ENCODE measurements around the gene CADM4.

Gene CADM4

GRCh38 chr19:43624933-43625332 lies 14.7 kb downstream of the CADM4 start:
- no CpG with 5 or more reads among the region's 30 CpGs for WGBS, 2 donors (ENCODE audit: extremely low coverage in 2 of 2, insufficient read length in 2 of 2, insufficient replicate concordance in 1 of 2)

GRCh38 chr19:43623889-43624670 lies 15.6 kb downstream of the CADM4 start:
- Histone ChIP-seq H3K9ac (ENCODE audit: low read depth, low read length, poor library complexity) (no peak overlapping the region), H2BK15ac (ENCODE audit: low read length) (no peak overlapping the region), H3K79me1 (ENCODE audit: low read depth, low read length) (no peaks in the 10 kb centered on the region), H4K8ac (ENCODE audit: low read depth, low read length) (no peak overlapping the region), H2BK12ac (ENCODE audit: low read length) (no peak overlapping the region), H3K4me2 (ENCODE audit: insufficient read depth, low read length, poor library complexity, severe bottlenecking) (no peak overlapping the region), H3K4me1 (ENCODE audit: control insufficient read depth in 2 of 2, insufficient read depth in 1 of 2, low read depth in 1 of 2, low read length in 2 of 2) (peaks cover 3 to 7% of the 10 kb centered on the region in 2 donors), H3K27me3 (ENCODE audit: control insufficient read depth in 3 of 3, insufficient read depth in 3 of 3, low read depth in 1 of 3, low read length in 3 of 3) (no peaks in the 10 kb centered on the region), H2AK5ac (ENCODE audit: low read depth, low read length) (no peak overlapping the region), H2BK5ac (ENCODE audit: low read length) (no peak overlapping the region), H3K23ac (ENCODE audit: low read depth, low read length, poor library complexity) (no peak overlapping the region), H3K27ac (replicated peaks; ENCODE audit: low read length) (no peak overlapping the region), H3K14ac (ENCODE audit: low read length) (no peak overlapping the region), H2AFZ (ENCODE audit: low read length) (no peak overlapping the region), H3K36me3 (replicated peaks in 1 of 2; ENCODE audit: control insufficient read depth in 2 of 2, insufficient read depth in 2 of 2, low read length in 2 of 2) (peaks cover 35 to 62% of the 10 kb centered on the region in 2 donors), H3K4ac (ENCODE audit: low read length) (no peak overlapping the region), H2BK120ac (ENCODE audit: low read depth, low read length) (peak overlapping the region; percentile 23), H4K91ac (ENCODE audit: low read depth, low read length, poor library complexity) (peak overlapping the region; percentile 85), H3K9me3 (replicated peaks in 1 of 2; ENCODE audit: control insufficient read depth in 2 of 2, insufficient read depth in 1 of 2, low read depth in 1 of 2, low read length in 2 of 2) (peaks cover 0 to 2% of the 10 kb centered on the region in 2 donors), H3K4me3 (ENCODE audit: low read length in 2 of 2) (no peak overlapping the region), H3K18ac (ENCODE audit: low read length) (no peak overlapping the region)
- no CpG with 5 or more reads among the region's 35 CpGs for WGBS, 2 donors (ENCODE audit: extremely low coverage in 2 of 2, insufficient read length in 2 of 2, insufficient replicate concordance in 1 of 2)
- DNase-seq (ENCODE audit: low spot score), result no peak

More at GRCh38 chr19:43624933-43625332, 14.7 kb downstream of the CADM4 start:
- no peak for DNase-seq (ENCODE audit: low spot score)
- H4K8ac ChIP-seq (ENCODE audit: low read depth, low read length), result no peak overlapping the region
- no peak overlapping the region for H3K23ac ChIP-seq (ENCODE audit: low read depth, low read length, poor library complexity)
- no peak overlapping the region for H2BK120ac ChIP-seq (ENCODE audit: low read depth, low read length)
- no peak overlapping the region for H3K9ac ChIP-seq (ENCODE audit: low read depth, low read length, poor library complexity)
- H3K27ac ChIP-seq (replicated peaks; ENCODE audit: low read length), result no peak overlapping the region
- no peaks in the 10 kb centered on the region for H3K27me3 ChIP-seq (ENCODE audit: control insufficient read depth in 3 of 3, insufficient read depth in 3 of 3, low read depth in 1 of 3, low read length in 3 of 3)
- no peak overlapping the region for H3K4ac ChIP-seq (ENCODE audit: low read length)
- H3K4me3 ChIP-seq (ENCODE audit: low read length in 2 of 2), result no peak overlapping the region
- peaks cover 0 to 2% of the 10 kb centered on the region in 2 donors for H3K9me3 ChIP-seq (replicated peaks in 1 of 2; ENCODE audit: control insufficient read depth in 2 of 2, insufficient read depth in 1 of 2, low read depth in 1 of 2, low read length in 2 of 2)
- H3K18ac ChIP-seq (ENCODE audit: low read length), result no peak overlapping the region
- H2BK5ac ChIP-seq (ENCODE audit: low read length), result no peak overlapping the region
- H2BK15ac ChIP-seq (ENCODE audit: low read length), result no peak overlapping the region
- no peak overlapping the region for H2AFZ ChIP-seq (ENCODE audit: low read length)
- no peaks in the 10 kb centered on the region for H3K79me1 ChIP-seq (ENCODE audit: low read depth, low read length)
- no peak overlapping the region for H3K14ac ChIP-seq (ENCODE audit: low read length)
- peaks cover 35 to 66% of the 10 kb centered on the region in 2 donors for H3K36me3 ChIP-seq (replicated peaks in 1 of 2; ENCODE audit: control insufficient read depth in 2 of 2, insufficient read depth in 2 of 2, low read length in 2 of 2)
- H2BK12ac ChIP-seq (ENCODE audit: low read length), result no peak overlapping the region
- H2AK5ac ChIP-seq (ENCODE audit: low read depth, low read length), result no peak overlapping the region
- no peak overlapping the region for H3K4me2 ChIP-seq (ENCODE audit: insufficient read depth, low read length, poor library complexity, severe bottlenecking)
- H3K4me1 ChIP-seq (ENCODE audit: control insufficient read depth in 2 of 2, insufficient read depth in 1 of 2, low read depth in 1 of 2, low read length in 2 of 2), result peaks cover 3 to 7% of the 10 kb centered on the region in 2 donors
- no peak overlapping the region for H4K91ac ChIP-seq (ENCODE audit: low read depth, low read length, poor library complexity)

- Histone ChIP-seq H3K23ac (ENCODE audit: low read depth, low read length, poor library complexity) (no peak overlapping the region), H2BK120ac (ENCODE audit: low read depth, low read length) (no peak overlapping the region), H3K4me3 (ENCODE audit: low read length in 2 of 2) (no peak overlapping the region), H2BK12ac (ENCODE audit: low read length) (no peak overlapping the region), H2AK5ac (ENCODE audit: low read depth, low read length) (no peak overlapping the region), H3K36me3 (replicated peaks in 1 of 2; ENCODE audit: control insufficient read depth in 2 of 2, insufficient read depth in 2 of 2, low read length in 2 of 2) (peaks cover 35 to 55% of the 10 kb centered on the region in 2 donors), H4K91ac (ENCODE audit: low read depth, low read length, poor library complexity) (no peak overlapping the region), H2BK5ac (ENCODE audit: low read length) (no peak overlapping the region), H3K4ac (ENCODE audit: low read length) (no peak overlapping the region), H2AFZ (ENCODE audit: low read length) (no peak overlapping the region), H3K14ac (ENCODE audit: low read length) (no peak overlapping the region), H3K4me2 (ENCODE audit: insufficient read depth, low read length, poor library complexity, severe bottlenecking) (no peak overlapping the region), H3K9me3 (replicated peaks in 1 of 2; ENCODE audit: control insufficient read depth in 2 of 2, insufficient read depth in 1 of 2, low read depth in 1 of 2, low read length in 2 of 2) (peaks cover 0 to 2% of the 10 kb centered on the region in 2 donors), H3K27ac (replicated peaks; ENCODE audit: low read length) (no peak overlapping the region), H3K79me1 (ENCODE audit: low read depth, low read length) (no peaks in the 10 kb centered on the region), H3K4me1 (ENCODE audit: control insufficient read depth in 2 of 2, insufficient read depth in 1 of 2, low read depth in 1 of 2, low read length in 2 of 2) (peaks cover 3 to 10% of the 10 kb centered on the region in 2 donors), H2BK15ac (ENCODE audit: low read length) (no peak overlapping the region), H4K8ac (ENCODE audit: low read depth, low read length) (no peak overlapping the region), H3K9ac (ENCODE audit: low read depth, low read length, poor library complexity) (no peak overlapping the region), H3K18ac (ENCODE audit: low read length) (no peak overlapping the region), H3K27me3 (ENCODE audit: control insufficient read depth in 3 of 3, insufficient read depth in 3 of 3, low read depth in 1 of 3, low read length in 3 of 3) (no peaks in the 10 kb centered on the region)
- WGBS, 2 donors (ENCODE audit: extremely low coverage in 2 of 2, insufficient read length in 2 of 2, insufficient replicate concordance in 1 of 2), result no CpG with 5 or more reads among the region's 1 CpG
- DNase-seq (ENCODE audit: low spot score), result no peak
These were observed 16.7 kb downstream of the CADM4 start for GRCh38 chr19:43622956-43623355.

- no peak overlapping the region for H2BK12ac ChIP-seq (ENCODE audit: low read length)
- H3K9me3 ChIP-seq (replicated peaks in 1 of 2; ENCODE audit: control insufficient read depth in 2 of 2, insufficient read depth in 1 of 2, low read depth in 1 of 2, low read length in 2 of 2), result peaks cover 0 to 2% of the 10 kb centered on the region in 2 donors
- H3K4me2 ChIP-seq (ENCODE audit: insufficient read depth, low read length, poor library complexity, severe bottlenecking), result no peak overlapping the region
- no CpG with 5 or more reads among the region's 4 CpGs for WGBS, 2 donors (ENCODE audit: extremely low coverage in 2 of 2, insufficient read length in 2 of 2, insufficient replicate concordance in 1 of 2)
- no peak overlapping the region for H4K8ac ChIP-seq (ENCODE audit: low read depth, low read length)
- no peak overlapping the region for H2BK5ac ChIP-seq (ENCODE audit: low read length)
- H3K9ac ChIP-seq (ENCODE audit: low read depth, low read length, poor library complexity), result no peak overlapping the region
- H3K79me1 ChIP-seq (ENCODE audit: low read depth, low read length), result no peaks in the 10 kb centered on the region
- H3K14ac ChIP-seq (ENCODE audit: low read length), result no peak overlapping the region
- H2AFZ ChIP-seq (ENCODE audit: low read length), result no peak overlapping the region
- no peak overlapping the region for H4K91ac ChIP-seq (ENCODE audit: low read depth, low read length, poor library complexity)
- H3K18ac ChIP-seq (ENCODE audit: low read length), result no peak overlapping the region
- H3K23ac ChIP-seq (ENCODE audit: low read depth, low read length, poor library complexity), result no peak overlapping the region
- H3K36me3 ChIP-seq (replicated peaks in 1 of 2; ENCODE audit: control insufficient read depth in 2 of 2, insufficient read depth in 2 of 2, low read length in 2 of 2), result peaks cover 30 to 50% of the 10 kb centered on the region in 2 donors
- H3K4me1 ChIP-seq (ENCODE audit: control insufficient read depth in 2 of 2, insufficient read depth in 1 of 2, low read depth in 1 of 2, low read length in 2 of 2), result peaks cover 3 to 10% of the 10 kb centered on the region in 2 donors
- no peak overlapping the region for H3K27ac ChIP-seq (replicated peaks; ENCODE audit: low read length)
- no peak overlapping the region for H2BK120ac ChIP-seq (ENCODE audit: low read depth, low read length)
- no peak overlapping the region for H3K4me3 ChIP-seq (ENCODE audit: low read length in 2 of 2)
- H3K27me3 ChIP-seq (ENCODE audit: control insufficient read depth in 3 of 3, insufficient read depth in 3 of 3, low read depth in 1 of 3, low read length in 3 of 3), result no peaks in the 10 kb centered on the region
- DNase-seq (ENCODE audit: low spot score), result no peak
- no peak overlapping the region for H3K4ac ChIP-seq (ENCODE audit: low read length)
- no peak overlapping the region for H2BK15ac ChIP-seq (ENCODE audit: low read length)
- no peak overlapping the region for H2AK5ac ChIP-seq (ENCODE audit: low read depth, low read length)
These were observed 17.6 kb downstream of the CADM4 start for GRCh38 chr19:43622070-43622469.

Measured in neuronal stem cell (in vitro differentiated cells).